Glutamatergic neuron (in vitro differentiated cells): Measurements from ENCODE around the gene PTPRB. TPM values are rescaled to one million over a fixed set of nuclear protein-coding genes. Genes with fewer than 3 reads are reported as not detected.

Experiments used
- DNase-seq: peaks from one replicate; pipeline ENCODE4 v3.0.0; 2022
- H3K27ac Mint-ChIP-seq: one replicate; pipeline ENCODE4 v1.8.0; 2020; ENCODE audit warnings: mild to moderate bottlenecking, mixed read lengths, inconsistent platforms; ENCODE audit not compliant: unreplicated experiment
- H3K27me3 Mint-ChIP-seq: one replicate; pipeline ENCODE4 v1.8.0; 2020; ENCODE audit warnings: mild to moderate bottlenecking, moderate library complexity, mixed read lengths, inconsistent platforms; ENCODE audit not compliant: unreplicated experiment
- H3K36me3 Mint-ChIP-seq: one replicate; pipeline ENCODE4 v1.8.0; 2020; ENCODE audit warnings: mild to moderate bottlenecking, mixed read lengths, inconsistent platforms; ENCODE audit not compliant: unreplicated experiment
- H3K4me1 Mint-ChIP-seq: one replicate; pipeline ENCODE4 v1.8.0; 2020; ENCODE audit warnings: mild to moderate bottlenecking, low read depth, mixed read lengths, inconsistent platforms; ENCODE audit not compliant: unreplicated experiment
- H3K4me3 Mint-ChIP-seq: one replicate; pipeline ENCODE4 v1.8.0; 2020; ENCODE audit warnings: mild to moderate bottlenecking, mixed read lengths, inconsistent platforms; ENCODE audit not compliant: unreplicated experiment
- H3K9me3 Mint-ChIP-seq: one replicate; pipeline ENCODE4 v1.8.0; 2020; ENCODE audit warnings: mild to moderate bottlenecking, moderate library complexity, mixed read lengths, inconsistent platforms; ENCODE audit not compliant: unreplicated experiment
- total RNA-seq: library from RNA; stranded (reverse); fragmentation: NEBNext Ultra II Directional; extraction: Animal tissue kit (Norgen Biotek cat#: 25700); gene quantifications from one replicate; pipeline ENCODE4 v1.2.1, GENCODE V29; 2021; ENCODE audit not compliant: unreplicated experiment
- TF ChIP-seq, protein P1 (sequence below): fragments of 200-600 bp; sonication (generic); IDR thresholded peaks from one replicate; pipeline ENCODE4 v1.5.0; 2021; ENCODE audit not compliant: partially characterized antibody, unreplicated experiment

The PTPRB gene
- total RNA-seq, 1 donor from 2014 or later: 0.17 TPM

DNA sequence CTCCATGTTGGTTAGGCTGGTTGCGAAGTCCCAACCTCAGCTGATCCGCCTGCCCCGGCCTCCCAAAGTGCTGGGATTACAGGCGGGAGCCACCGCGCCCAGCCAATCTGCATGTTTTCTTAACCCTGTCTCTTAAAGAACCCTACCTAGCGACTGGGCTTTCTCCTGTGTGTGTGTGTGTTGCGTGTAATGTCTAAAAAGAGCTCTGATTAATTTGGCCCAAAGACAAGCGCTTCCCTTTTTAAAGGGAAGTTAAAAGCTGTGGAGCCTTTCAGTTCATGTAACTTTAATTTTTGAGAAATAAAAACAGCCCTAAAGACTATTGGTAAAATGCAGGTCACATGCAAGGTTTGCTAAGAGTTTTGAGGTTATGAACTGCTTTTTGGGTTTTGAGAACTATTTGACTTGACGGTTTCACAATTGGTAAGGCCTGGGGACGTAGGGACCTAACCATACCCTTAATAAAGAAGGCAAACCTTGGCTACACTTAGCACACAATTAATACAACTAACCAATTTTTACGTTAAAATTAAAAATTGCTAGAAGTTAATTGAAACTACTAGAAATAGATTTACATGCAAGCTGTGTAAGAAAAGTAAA, 167.9 kb downstream of the PTPRB start:
- H3K4me1 Mint-ChIP-seq: no peaks in the 10 kb centered on the region
- no peak overlapping the region for H3K4me3 Mint-ChIP-seq
- H3K27ac Mint-ChIP-seq: no peak overlapping the region
- TF ChIP-seq, protein P1, sequence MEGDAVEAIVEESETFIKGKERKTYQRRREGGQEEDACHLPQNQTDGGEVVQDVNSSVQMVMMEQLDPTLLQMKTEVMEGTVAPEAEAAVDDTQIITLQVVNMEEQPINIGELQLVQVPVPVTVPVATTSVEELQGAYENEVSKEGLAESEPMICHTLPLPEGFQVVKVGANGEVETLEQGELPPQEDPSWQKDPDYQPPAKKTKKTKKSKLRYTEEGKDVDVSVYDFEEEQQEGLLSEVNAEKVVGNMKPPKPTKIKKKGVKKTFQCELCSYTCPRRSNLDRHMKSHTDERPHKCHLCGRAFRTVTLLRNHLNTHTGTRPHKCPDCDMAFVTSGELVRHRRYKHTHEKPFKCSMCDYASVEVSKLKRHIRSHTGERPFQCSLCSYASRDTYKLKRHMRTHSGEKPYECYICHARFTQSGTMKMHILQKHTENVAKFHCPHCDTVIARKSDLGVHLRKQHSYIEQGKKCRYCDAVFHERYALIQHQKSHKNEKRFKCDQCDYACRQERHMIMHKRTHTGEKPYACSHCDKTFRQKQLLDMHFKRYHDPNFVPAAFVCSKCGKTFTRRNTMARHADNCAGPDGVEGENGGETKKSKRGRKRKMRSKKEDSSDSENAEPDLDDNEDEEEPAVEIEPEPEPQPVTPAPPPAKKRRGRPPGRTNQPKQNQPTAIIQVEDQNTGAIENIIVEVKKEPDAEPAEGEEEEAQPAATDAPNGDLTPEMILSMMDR: no peak
- H3K9me3 Mint-ChIP-seq: no peaks in the 10 kb centered on the region
- peaks cover 4% of the 10 kb centered on the region for H3K36me3 Mint-ChIP-seq
- peaks cover 2% of the 10 kb centered on the region for H3K27me3 Mint-ChIP-seq
- no peak for DNase-seq

DNA sequence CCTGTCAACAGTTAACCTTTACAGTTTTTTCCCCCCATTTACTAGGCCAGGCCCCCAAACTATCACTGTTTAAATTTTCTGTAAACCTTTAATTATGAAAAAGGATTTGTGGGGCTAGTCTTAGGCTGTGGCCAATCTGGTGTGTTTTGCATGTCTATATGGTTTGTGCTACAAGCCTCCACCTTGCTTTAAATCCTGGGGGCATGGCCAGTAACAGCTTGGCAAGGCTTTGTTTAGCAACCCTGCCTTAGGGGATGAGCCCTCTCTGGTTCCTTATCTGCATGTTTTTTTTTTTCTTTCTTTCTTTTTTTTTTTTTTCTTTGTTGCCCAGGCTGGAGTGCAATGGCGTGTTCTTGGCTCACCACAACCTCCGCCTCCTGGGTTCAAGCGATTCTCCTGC, 168.5 kb downstream of the PTPRB start:
- no peak for DNase-seq
- Mint-ChIP-seq H3K4me1 (no peaks in the 10 kb centered on the region), H3K27me3 (peaks cover 2% of the 10 kb centered on the region), H3K9me3 (no peaks in the 10 kb centered on the region), H3K36me3 (peaks cover 9% of the 10 kb centered on the region), H3K4me3 (no peak overlapping the region), H3K27ac (no peak overlapping the region)
- TF ChIP-seq, protein P1: no peak

DNA sequence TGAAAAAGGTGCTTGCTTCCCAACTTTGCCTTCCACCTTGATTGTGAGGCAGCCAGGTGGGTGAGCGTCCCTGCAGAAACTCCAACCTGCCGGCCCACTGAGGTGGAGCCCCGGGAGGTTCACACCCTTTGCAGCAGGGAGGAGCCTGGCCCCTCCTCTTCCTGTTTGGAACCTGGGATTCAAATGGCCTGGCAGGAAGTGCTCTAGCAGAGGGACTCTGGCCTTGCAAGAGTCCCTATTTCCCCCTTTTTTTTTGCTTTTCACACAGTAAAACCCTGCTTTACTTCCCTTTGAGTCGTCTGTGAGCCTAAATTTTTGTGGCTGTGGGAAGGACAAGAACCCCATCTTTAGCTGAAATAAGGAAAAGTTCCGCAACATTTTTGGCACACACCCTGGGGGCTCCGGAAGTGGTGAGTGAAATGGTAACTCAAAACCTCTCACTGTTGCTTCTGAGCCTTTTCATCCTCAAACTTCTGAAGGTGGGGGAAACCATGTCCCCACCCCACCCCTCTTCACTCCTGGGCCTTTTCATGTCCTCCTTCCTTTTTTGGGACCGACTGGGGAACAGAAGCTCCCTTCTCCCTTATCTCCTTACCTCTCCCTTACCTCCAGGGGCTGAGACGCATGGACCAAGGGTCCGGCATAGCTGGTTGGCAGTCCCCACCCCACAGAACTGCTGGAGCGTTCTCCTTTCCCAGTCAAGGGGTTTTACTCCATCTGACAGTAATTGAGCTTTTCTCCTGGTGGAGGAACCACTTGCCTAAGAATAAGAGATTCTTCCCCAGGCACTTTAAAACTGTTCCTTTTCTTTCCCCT, 169.1 kb downstream of the PTPRB start:
- Mint-ChIP-seq H3K27me3 (peaks cover 2% of the 10 kb centered on the region), H3K27ac (no peak overlapping the region), H3K4me1 (no peaks in the 10 kb centered on the region), H3K36me3 (peaks cover 9% of the 10 kb centered on the region), H3K9me3 (no peaks in the 10 kb centered on the region), H3K4me3 (no peak overlapping the region)
- DNase-seq: no peak
- TF ChIP-seq, protein P1: no peak

DNA sequence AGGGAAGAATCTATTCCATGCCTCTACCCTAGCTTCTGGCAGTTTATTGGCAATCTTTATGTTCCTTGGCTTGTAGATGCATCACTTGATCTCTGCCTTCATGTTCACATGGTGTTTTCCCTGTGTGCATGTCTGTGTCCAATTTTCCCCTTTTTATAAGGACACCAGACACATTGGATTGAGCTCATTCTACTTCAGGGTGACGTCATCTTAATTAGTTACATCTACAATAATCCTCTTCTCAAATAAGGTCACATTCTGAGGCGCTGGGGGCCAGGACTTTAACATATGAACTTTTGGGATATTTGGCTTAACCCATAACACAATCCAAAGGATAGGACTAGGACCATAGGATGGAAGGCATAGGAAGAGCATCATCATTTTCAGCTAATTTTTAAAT, 169.8 kb downstream of the PTPRB start:
- peaks cover 9% of the 10 kb centered on the region for H3K36me3 Mint-ChIP-seq
- no peaks in the 10 kb centered on the region for H3K9me3 Mint-ChIP-seq
- H3K27ac Mint-ChIP-seq: no peak overlapping the region
- H3K4me1 Mint-ChIP-seq: no peaks in the 10 kb centered on the region
- no peak for DNase-seq
- H3K4me3 Mint-ChIP-seq: no peak overlapping the region
- TF ChIP-seq, protein P1: no peak
- peaks cover 2% of the 10 kb centered on the region for H3K27me3 Mint-ChIP-seq

DNA sequence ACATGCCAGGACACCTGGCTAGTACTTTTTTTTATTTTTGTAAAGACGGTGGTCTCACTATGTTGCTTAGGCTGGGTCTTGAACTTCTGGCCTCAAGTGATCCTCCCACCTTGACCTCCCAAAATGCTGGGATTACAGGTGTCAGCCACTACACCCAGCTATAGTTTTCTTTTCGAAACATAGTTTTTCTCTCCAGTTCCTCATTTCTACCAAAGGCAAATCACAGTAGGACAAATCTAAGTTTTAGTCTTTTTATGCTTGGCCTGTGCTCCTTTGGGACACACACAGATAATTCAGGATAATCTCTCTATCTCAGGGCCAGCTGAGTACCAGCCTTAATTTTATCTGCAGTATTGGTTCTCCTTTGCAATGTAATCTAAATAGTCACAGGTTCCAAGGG, 170.5 kb downstream of the PTPRB start:
- H3K27ac Mint-ChIP-seq: no peak overlapping the region
- peaks cover 2% of the 10 kb centered on the region for H3K27me3 Mint-ChIP-seq
- no peak overlapping the region for H3K4me3 Mint-ChIP-seq
- H3K9me3 Mint-ChIP-seq: no peaks in the 10 kb centered on the region
- no peak for DNase-seq
- H3K4me1 Mint-ChIP-seq: no peaks in the 10 kb centered on the region
- peaks cover 9% of the 10 kb centered on the region for H3K36me3 Mint-ChIP-seq
- TF ChIP-seq, protein P1: no peak
